Measurements from ENCODE around the gene NR1D2. TPM values are rescaled to one million over a fixed set of nuclear protein-coding genes. Genes with fewer than 3 reads are reported as not detected.

NR1D2 gene
- polyA plus RNA-seq, 2 of the 4 experiments (the other 2 are of a cell fraction), result 7.2 to 18.6 TPM

DNA sequence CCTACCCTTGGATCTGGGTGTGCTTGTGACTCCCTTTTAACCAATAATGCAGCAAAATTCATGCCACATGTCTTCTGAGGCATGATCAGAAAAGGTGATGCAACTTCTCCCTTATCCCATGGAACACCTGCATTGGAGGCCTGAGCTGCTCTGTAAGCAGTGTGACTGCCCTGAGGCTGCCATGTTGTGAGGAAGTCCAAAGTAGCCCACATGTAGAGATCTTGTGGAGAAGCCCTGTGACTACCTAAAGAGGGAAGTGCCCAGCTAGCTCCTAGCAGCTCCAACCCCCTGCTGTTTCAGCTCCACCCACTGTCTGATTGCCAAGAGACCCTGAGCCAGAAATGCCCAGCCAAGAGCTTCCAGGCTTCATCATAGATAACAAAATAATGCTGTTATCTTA lies 6.4 kb upstream of the NR1D2 start:
- Histone ChIP-seq H3K9me3 (no peaks in the 10 kb centered on the region), H3K4me2 (no peak overlapping the region), H3K27ac (no peak overlapping the region), H3K4me3 (no peak overlapping the region), H3K4me1 (no peaks in the 10 kb centered on the region)
- ChIA-PET CTCF (interaction anchor here (1.7 kb wide), 1 partner anchor 12 kb away, joined by 4 read pairs; no protein-coding TSS in a partner anchor), POLR2A (no interaction called here)
- FAIRE-seq (no peak), ATAC-seq (no peak), DNase-seq (ENCODE audit: low read depth in 1 of 2, low spot score in 1 of 2) (no peak)
- TF ChIP-seq RARB (CRISPR knock-in tag; IDR thresholded peaks at IDR 0.05), result no peak
- TF ChIP-seq, protein P1, sequence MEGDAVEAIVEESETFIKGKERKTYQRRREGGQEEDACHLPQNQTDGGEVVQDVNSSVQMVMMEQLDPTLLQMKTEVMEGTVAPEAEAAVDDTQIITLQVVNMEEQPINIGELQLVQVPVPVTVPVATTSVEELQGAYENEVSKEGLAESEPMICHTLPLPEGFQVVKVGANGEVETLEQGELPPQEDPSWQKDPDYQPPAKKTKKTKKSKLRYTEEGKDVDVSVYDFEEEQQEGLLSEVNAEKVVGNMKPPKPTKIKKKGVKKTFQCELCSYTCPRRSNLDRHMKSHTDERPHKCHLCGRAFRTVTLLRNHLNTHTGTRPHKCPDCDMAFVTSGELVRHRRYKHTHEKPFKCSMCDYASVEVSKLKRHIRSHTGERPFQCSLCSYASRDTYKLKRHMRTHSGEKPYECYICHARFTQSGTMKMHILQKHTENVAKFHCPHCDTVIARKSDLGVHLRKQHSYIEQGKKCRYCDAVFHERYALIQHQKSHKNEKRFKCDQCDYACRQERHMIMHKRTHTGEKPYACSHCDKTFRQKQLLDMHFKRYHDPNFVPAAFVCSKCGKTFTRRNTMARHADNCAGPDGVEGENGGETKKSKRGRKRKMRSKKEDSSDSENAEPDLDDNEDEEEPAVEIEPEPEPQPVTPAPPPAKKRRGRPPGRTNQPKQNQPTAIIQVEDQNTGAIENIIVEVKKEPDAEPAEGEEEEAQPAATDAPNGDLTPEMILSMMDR (IDR thresholded peaks at IDR 0.05), result no peak
- no peak for TF ChIP-seq POLR2AphosphoS2 (conservative IDR thresholded peaks at IDR 0.05; ENCODE audit: low read length)

DNA sequence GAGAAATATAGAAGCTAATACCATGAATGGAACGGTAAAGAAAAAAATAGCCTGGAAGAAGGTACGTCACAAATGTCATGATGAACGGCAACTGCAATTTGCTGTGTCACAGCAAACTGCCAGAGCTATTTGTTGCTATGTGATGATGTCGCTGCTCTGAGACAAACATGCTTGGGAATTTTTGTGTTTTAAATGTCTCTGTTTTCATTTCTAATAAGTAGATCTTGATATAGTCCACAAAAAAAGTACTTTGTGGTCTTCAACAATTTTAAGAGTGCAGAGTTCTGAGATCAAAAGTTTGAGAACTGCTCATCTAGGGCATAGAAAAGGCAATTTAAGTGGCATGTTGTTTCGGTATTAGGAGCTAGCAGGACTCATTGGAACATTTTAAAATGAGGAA lies 4.3 kb upstream of the NR1D2 start:
- no peaks in the 10 kb centered on the region for H3K9me3 ChIP-seq
- H3K4me3 ChIP-seq, result no peak overlapping the region
- H3K27ac ChIP-seq, result no peak overlapping the region
- no peak for TF ChIP-seq FOXS1 (CRISPR knock-in tag; IDR thresholded peaks at IDR 0.05)
- TF ChIP-seq NFE2L2 (conservative IDR thresholded peaks at IDR 0.05; ENCODE audit: low read length), result 0 out of 2 replicates have a peak, but pooled peaks have one; percentile 7
- H3K4me2 ChIP-seq, result no peak overlapping the region
- FAIRE-seq (no peak), ATAC-seq (no peak), DNase-seq (ENCODE audit: low read depth in 1 of 2, low spot score in 1 of 2) (peak in 1 of 2 experiments; percentile 20)
- ChIA-PET CTCF (interaction anchor here (0.8 to 1.3 kb wide), 3 partner anchors 18 to 52 kb away, joined by 3 to 4 read pairs (median 4); no protein-coding TSS in a partner anchor), POLR2A (interaction anchor here (0.6 to 2.7 kb wide), 2 partner anchors 24 to 122 kb away, joined by 3 to 17 read pairs; partner anchors contain the start of genes NKIRAS1 and RPL15)
- WGBS (ENCODE audit: missing lambda C conversion rate), result 69% methylated on average over 5 of the region's 5 CpGs
- H3K4me1 ChIP-seq, result peaks cover 5% of the 10 kb centered on the region; the same call in 2 of the 3 replicates

DNA sequence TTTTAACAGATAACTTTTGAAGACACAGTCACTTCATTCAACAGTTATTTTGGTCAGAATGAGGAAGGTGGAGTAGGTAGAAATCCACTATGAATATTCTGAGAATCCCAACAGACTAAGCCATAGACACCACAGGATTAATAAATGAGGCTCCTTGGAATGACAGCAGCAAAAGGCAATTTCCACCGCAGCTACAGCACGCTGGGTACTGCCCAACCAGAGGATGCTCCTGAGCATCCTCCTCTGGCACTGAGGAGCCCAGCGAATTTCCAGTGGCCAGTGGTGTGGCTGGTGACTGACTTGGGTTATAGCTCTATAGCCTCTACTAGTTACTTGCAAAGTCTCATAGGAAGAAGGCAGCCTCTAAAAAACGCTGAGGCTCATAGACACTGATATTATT lies 3.6 kb upstream of the NR1D2 start:
- Histone ChIP-seq H3K4me3 (no peak overlapping the region), H3K9me3 (no peaks in the 10 kb centered on the region), H3K4me2 (no peak overlapping the region), H3K4me1 (peaks cover 5% of the 10 kb centered on the region; the same call in 2 of the 3 replicates), H3K27ac (no peak overlapping the region)
- no peak for DNase-seq (ENCODE audit: low read depth in 1 of 2, low spot score in 1 of 2)
- ChIA-PET CTCF (interaction anchor here (0.8 to 1.3 kb wide), 2 partner anchors 19 to 53 kb away, joined by 3 to 4 read pairs; no protein-coding TSS in a partner anchor), POLR2A (interaction anchor here (2.7 kb wide), 1 partner anchor 24 kb away, joined by 17 read pairs; the partner anchor contains the start of genes NKIRAS1 and RPL15)
- ATAC-seq, result no peak
- 69% methylated on average over 4 of the region's 4 CpGs for WGBS (ENCODE audit: missing lambda C conversion rate)
- TF ChIP-seq RCOR1 (IDR thresholded peaks at IDR 0.05; ENCODE audit: low read depth, low read length) (no peak), RNF2 (IDR thresholded peaks at IDR 0.05; ENCODE audit: borderline replicate concordance, low read depth) (no peak), BHLHE40 (IDR thresholded peaks at IDR 0.05; ENCODE audit: low read depth, low read length) (no peak), HOXA7 (CRISPR knock-in tag; IDR thresholded peaks at IDR 0.05) (no peak), MYC (IDR thresholded peaks at IDR 0.05; ENCODE audit: borderline replicate concordance, low read length) (no peak), NPAS2 (CRISPR knock-in tag; IDR thresholded peaks at IDR 0.05; ENCODE audit: borderline replicate concordance) (no peak)
- TF ChIP-seq, protein P1 (IDR thresholded peaks at IDR 0.05), result no peak
- TF ChIP-seq, protein P2, sequence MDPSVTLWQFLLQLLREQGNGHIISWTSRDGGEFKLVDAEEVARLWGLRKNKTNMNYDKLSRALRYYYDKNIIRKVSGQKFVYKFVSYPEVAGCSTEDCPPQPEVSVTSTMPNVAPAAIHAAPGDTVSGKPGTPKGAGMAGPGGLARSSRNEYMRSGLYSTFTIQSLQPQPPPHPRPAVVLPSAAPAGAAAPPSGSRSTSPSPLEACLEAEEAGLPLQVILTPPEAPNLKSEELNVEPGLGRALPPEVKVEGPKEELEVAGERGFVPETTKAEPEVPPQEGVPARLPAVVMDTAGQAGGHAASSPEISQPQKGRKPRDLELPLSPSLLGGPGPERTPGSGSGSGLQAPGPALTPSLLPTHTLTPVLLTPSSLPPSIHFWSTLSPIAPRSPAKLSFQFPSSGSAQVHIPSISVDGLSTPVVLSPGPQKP (IDR thresholded peaks at IDR 0.05; ENCODE audit: low read depth, low read length), result no peak
- FAIRE-seq, result no peak

DNA sequence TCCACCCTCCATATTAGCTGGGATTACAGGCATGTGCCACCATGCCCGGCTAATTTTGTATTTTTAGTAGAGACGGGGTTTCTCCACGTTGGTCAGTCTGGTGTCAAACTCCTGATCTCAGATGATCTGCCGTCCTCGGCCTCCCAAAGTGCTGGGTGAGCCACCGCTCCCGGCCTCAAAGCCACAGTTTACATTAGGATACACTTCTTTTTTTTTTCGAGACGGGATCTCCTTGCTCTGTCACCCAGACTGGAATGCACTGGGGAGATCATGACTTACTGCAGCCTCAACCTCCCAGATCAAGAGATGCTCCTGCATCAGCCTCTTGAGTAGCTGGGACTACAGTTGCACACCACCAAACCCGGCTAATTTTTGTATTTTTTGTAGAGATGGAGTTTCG lies 2.5 kb upstream of the NR1D2 start:
- H3K4me2 ChIP-seq, result no peak overlapping the region
- H3K4me1 ChIP-seq, result peaks cover 16% of the 10 kb centered on the region
- TF ChIP-seq FOXS1 (CRISPR knock-in tag; IDR thresholded peaks at IDR 0.05) (no peak), GATA3 (IDR thresholded peaks at IDR 0.05; ENCODE audit: borderline replicate concordance) (no peak), SMC3 (IDR thresholded peaks at IDR 0.05) (no peak), FOSL2 (IDR thresholded peaks at IDR 0.05) (no peak), FOSL2 (CRISPR knock-in tag; IDR thresholded peaks at IDR 0.05) (no peak), ZSCAN20 (CRISPR knock-in tag; IDR thresholded peaks at IDR 0.05) (no peak), ZC3H11A (IDR thresholded peaks at IDR 0.05) (no peak)
- TF ChIP-seq, protein P3, sequence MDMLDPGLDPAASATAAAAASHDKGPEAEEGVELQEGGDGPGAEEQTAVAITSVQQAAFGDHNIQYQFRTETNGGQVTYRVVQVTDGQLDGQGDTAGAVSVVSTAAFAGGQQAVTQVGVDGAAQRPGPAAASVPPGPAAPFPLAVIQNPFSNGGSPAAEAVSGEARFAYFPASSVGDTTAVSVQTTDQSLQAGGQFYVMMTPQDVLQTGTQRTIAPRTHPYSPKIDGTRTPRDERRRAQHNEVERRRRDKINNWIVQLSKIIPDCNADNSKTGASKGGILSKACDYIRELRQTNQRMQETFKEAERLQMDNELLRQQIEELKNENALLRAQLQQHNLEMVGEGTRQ (IDR thresholded peaks at IDR 0.05), result no peak
- H3K4me3 ChIP-seq, result no peak overlapping the region
- ChIA-PET CTCF (interaction anchor here (1.4 kb wide), 1 partner anchor 19 kb away, joined by 4 read pairs; no protein-coding TSS in a partner anchor), POLR2A (interaction anchor here (2.7 kb wide), 1 partner anchor 26 kb away, joined by 17 read pairs; the partner anchor contains the start of genes NKIRAS1 and RPL15)
- DNase-seq (ENCODE audit: low read depth in 1 of 2, low spot score in 1 of 2) (no peak), FAIRE-seq (no peak), ATAC-seq (no peak)
- no peak overlapping the region for H3K27ac ChIP-seq
- WGBS (ENCODE audit: missing lambda C conversion rate), result 85% methylated on average over 11 of the region's 11 CpGs
- no peaks in the 10 kb centered on the region for H3K9me3 ChIP-seq

Data from A549 (cell line).